ENCODE results near the gene RPS29. TPM values are rescaled to one million over a fixed set of nuclear protein-coding genes. Genes with fewer than 3 reads are reported as not detected.

RPS29 gene
- total and polyA plus RNA-seq, 3 donors from 2014 or later, result 1,765 to 3,974 (median 2,556) TPM

DNA sequence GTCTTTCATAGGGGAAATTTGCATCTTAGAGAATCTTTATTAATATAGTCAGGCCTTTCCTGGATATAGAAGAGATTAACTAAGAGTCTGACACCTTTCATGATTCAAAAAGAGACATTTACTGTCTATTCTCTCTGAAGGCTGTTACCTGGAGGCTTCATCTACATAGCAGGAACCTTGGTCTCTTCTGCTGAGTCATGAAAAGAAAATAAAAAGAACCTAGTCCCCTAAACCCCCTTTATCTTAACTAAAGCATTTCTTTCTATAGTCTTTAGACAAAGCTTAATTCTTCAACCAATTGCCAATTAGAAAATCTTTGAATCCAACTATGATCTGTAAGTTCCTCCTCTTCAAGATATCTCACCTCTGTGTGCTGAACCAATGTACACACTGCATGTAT lies 33.1 kb downstream of the RPS29 start:
- intact Hi-C loops (cut with DNase I; ENCODE audit: low total_unique reads), result no loop called here

DNA sequence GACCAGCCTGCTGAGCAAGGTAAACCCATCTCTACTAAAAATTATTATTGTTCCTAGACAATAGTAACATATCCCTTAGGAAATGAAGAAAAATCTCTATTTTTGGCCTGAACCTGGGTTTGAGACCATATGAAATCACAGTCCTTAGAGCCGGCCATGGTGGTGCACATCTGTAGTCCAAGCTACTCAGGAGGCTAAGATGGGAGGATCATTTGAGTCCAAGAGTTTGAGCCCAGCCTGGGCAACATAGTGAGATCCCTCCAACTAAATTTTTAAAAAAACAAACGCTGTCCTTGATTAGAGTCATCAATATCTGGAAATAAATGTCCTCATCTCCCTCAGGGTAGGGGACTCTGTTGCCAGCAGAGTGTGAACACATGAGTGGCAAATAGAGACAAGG lies 34.6 kb downstream of the RPS29 start:
- no peaks in the 10 kb centered on the region for H3K27me3 ChIP-seq
- no peak for TF ChIP-seq POLR2A (IDR thresholded peaks at IDR 0.05)
- TF ChIP-seq, protein P1, sequence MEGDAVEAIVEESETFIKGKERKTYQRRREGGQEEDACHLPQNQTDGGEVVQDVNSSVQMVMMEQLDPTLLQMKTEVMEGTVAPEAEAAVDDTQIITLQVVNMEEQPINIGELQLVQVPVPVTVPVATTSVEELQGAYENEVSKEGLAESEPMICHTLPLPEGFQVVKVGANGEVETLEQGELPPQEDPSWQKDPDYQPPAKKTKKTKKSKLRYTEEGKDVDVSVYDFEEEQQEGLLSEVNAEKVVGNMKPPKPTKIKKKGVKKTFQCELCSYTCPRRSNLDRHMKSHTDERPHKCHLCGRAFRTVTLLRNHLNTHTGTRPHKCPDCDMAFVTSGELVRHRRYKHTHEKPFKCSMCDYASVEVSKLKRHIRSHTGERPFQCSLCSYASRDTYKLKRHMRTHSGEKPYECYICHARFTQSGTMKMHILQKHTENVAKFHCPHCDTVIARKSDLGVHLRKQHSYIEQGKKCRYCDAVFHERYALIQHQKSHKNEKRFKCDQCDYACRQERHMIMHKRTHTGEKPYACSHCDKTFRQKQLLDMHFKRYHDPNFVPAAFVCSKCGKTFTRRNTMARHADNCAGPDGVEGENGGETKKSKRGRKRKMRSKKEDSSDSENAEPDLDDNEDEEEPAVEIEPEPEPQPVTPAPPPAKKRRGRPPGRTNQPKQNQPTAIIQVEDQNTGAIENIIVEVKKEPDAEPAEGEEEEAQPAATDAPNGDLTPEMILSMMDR (IDR thresholded peaks at IDR 0.05), result no peak
- DNase-seq, result no peak
- H3K9me3 ChIP-seq, result no peaks in the 10 kb centered on the region
- H3K4me1 ChIP-seq, result no peaks in the 10 kb centered on the region
- no peak overlapping the region for H3K27ac ChIP-seq
- H3K36me3 ChIP-seq (ENCODE audit: low read depth, missing control alignments), result no peaks in the 10 kb centered on the region
- intact Hi-C loops (cut with DNase I; ENCODE audit: low total_unique reads), result no loop called here
- WGBS, 2 donors, result 73 to 98% methylated on average over 2 of the region's 2 CpGs
- no peak overlapping the region for H3K4me3 ChIP-seq

More for the DNA sequence above, 33.1 kb downstream of the RPS29 start:
- no peak overlapping the region for H3K27ac ChIP-seq
- TF ChIP-seq POLR2A (IDR thresholded peaks at IDR 0.05), result no peak
- TF ChIP-seq, protein P1 (IDR thresholded peaks at IDR 0.05), result no peak
- no peaks in the 10 kb centered on the region for H3K36me3 ChIP-seq (ENCODE audit: low read depth, missing control alignments)
- no peaks in the 10 kb centered on the region for H3K4me1 ChIP-seq
- no peak for DNase-seq
- H3K4me3 ChIP-seq, result no peak overlapping the region
- H3K27me3 ChIP-seq, result no peaks in the 10 kb centered on the region
- H3K9me3 ChIP-seq, result no peaks in the 10 kb centered on the region

GRCh38 chr14:49550286-49551184 lies 35.6 kb downstream of the RPS29 start:
- H3K27ac ChIP-seq, result no peak overlapping the region
- H3K27me3 ChIP-seq, result no peaks in the 10 kb centered on the region
- no peaks in the 10 kb centered on the region for H3K36me3 ChIP-seq (ENCODE audit: low read depth, missing control alignments)
- no peak for DNase-seq
- no peaks in the 10 kb centered on the region for H3K4me1 ChIP-seq
- TF ChIP-seq POLR2A (IDR thresholded peaks at IDR 0.05), result no peak
- TF ChIP-seq, protein P1 (IDR thresholded peaks at IDR 0.05), result no peak
- H3K4me3 ChIP-seq, result no peak overlapping the region
- 70 to 79% methylated on average over 5 of the region's 5 CpGs for WGBS, 2 donors
- intact Hi-C loops (cut with DNase I; ENCODE audit: low total_unique reads), result no loop called here
- no peaks in the 10 kb centered on the region for H3K9me3 ChIP-seq

DNA sequence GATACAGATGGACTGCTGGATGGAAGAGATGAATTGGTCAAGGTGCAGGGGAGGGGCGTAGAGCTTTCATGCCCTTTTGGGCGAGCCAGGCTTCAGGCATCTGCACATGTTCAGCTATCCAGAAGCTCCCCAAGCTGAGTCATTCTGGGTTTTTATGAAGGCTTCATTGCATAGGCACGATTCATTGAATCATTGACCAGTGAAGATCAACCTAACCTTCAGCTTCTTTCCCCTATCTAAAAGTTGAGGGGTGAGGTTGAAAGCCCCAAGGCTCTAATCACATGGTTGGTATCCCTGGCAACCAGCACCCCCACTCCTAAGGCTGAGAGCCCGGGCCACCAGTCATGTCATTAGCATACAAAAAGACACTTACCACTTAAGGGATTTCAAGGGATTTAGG lies 36.3 kb downstream of the RPS29 start:
- DNase-seq, result no peak
- intact Hi-C loops (cut with DNase I; ENCODE audit: low total_unique reads), result no loop called here
- TF ChIP-seq, protein P1 (IDR thresholded peaks at IDR 0.05), result no peak
- no peaks in the 10 kb centered on the region for H3K4me1 ChIP-seq
- no peaks in the 10 kb centered on the region for H3K9me3 ChIP-seq
- H3K27ac ChIP-seq, result no peak overlapping the region
- no peak overlapping the region for H3K4me3 ChIP-seq
- no peaks in the 10 kb centered on the region for H3K27me3 ChIP-seq
- H3K36me3 ChIP-seq (ENCODE audit: low read depth, missing control alignments), result no peaks in the 10 kb centered on the region
- WGBS, 2 donors, result 67 to 79% methylated on average over 4 of the region's 4 CpGs

GRCh38 chr14:49549446-49549845 lies 36.7 kb downstream of the RPS29 start:
- intact Hi-C loops (cut with DNase I; ENCODE audit: low total_unique reads), result no loop called here
- WGBS, 2 donors, result 33 to 43% methylated on average over 1 of the region's 1 CpG
- Histone ChIP-seq H3K9me3 (no peaks in the 10 kb centered on the region), H3K36me3 (ENCODE audit: low read depth, missing control alignments) (no peaks in the 10 kb centered on the region), H3K27ac (no peak overlapping the region), H3K4me1 (no peaks in the 10 kb centered on the region), H3K27me3 (no peaks in the 10 kb centered on the region), H3K4me3 (no peak overlapping the region)
- TF ChIP-seq, protein P1 (IDR thresholded peaks at IDR 0.05), result no peak
- TF ChIP-seq POLR2A (IDR thresholded peaks at IDR 0.05), result no peak
- DNase-seq, result no peak
